ENCODE results near the gene ARPC5. TPM values are rescaled to one million over a fixed set of nuclear protein-coding genes. Genes with fewer than 3 reads are reported as not detected.

The ARPC5 gene
- total and polyA plus RNA-seq, 9 of the 15 experiments (the other 6 are each of a cell fraction or from before 2014, with no cell fraction given): 71.8 to 150 (median 91.6) TPM

GRCh38 chr1:183642166-183642565 is 6.6 kb upstream of the ARPC5 start:
- in situ Hi-C loops (cut with MboI) (no loop called here), intact Hi-C loops (cut with micrococcal nuclease) (no loop called here)
- Histone ChIP-seq H3K36me3 (ENCODE audit: control insufficient read depth, insufficient read depth, low read length) (no peaks in the 10 kb centered on the region), H3K9ac (ENCODE audit: insufficient read depth in 1 of 2, low read depth in 2 of 2, low read length in 2 of 2) (no peak overlapping the region), H2AFZ (ENCODE audit: low read depth, low read length) (no peak overlapping the region), H4K20me1 (replicated peaks; ENCODE audit: control insufficient read depth, insufficient read depth, low read length) (no peaks in the 10 kb centered on the region), H3K79me2 (ENCODE audit: control insufficient read depth, insufficient read depth, low read length) (no peaks in the 10 kb centered on the region), H3K9me1 (ENCODE audit: control insufficient read depth, insufficient read depth, low read length) (no peaks in the 10 kb centered on the region), H3K27me3 (ENCODE audit: control insufficient read depth in 2 of 2, insufficient read depth in 2 of 2, low read length in 2 of 2) (peaks cover 8% of the 10 kb centered on the region in 2 experiments; a peak in 4 of 5 replicates), H3K4me1 (replicated peaks in 1 of 2; ENCODE audit: control insufficient read depth in 2 of 2, insufficient read depth in 2 of 2, low read length in 2 of 2) (peaks cover 0 to 5% of the 10 kb centered on the region in 2 experiments; a peak in 1 of 5 replicates), H3K27ac (ENCODE audit: extremely low read depth, low read depth, low read length) (no peak overlapping the region), H3K4me3 (no peak overlapping the region), H3K9me3 (replicated peaks; ENCODE audit: control insufficient read depth, insufficient read depth, low read depth, low read length) (no peaks in the 10 kb centered on the region), H3K4me2 (ENCODE audit: insufficient read depth, low read length) (no peak overlapping the region)
- ChIA-PET CTCF (ENCODE audit: low intra/inter-chr PET ratio) (no interaction called here), POLR2A (no interaction called here)
- FAIRE-seq: no peak
- 0% methylated on average over 3 of the region's 3 CpGs for WGBS (ENCODE audit: insufficient coverage, low coverage, missing lambda C conversion rate)
- ATAC-seq: no peak
- no peak for DNase-seq (ENCODE audit: extremely low read depth in 1 of 4, low spot score in 3 of 4)
- TF ChIP-seq XRCC4 (IDR thresholded peaks at IDR 0.05; ENCODE audit: extremely low read depth, insufficient read depth, insufficient read length) (no peak), SREBF2 (CRISPR knock-in tag; IDR thresholded peaks at IDR 0.05) (no peak), LEF1 (IDR thresholded peaks at IDR 0.05) (no peak), HNRNPLL (IDR thresholded peaks at IDR 0.05; ENCODE audit: low read depth, low read length, poor library complexity, severe bottlenecking) (no peak), NFE2 (IDR thresholded peaks at IDR 0.05; ENCODE audit: low read depth) (no peak), U2AF1 (optimal IDR thresholded peaks at IDR 0.05; ENCODE audit: low read depth, low read length) (no peak), SMAD1 (IDR thresholded peaks at IDR 0.05; ENCODE audit: low read depth, low read length, partially characterized antibody) (no peak), ZFP1 (CRISPR knock-in tag; IDR thresholded peaks at IDR 0.05) (no peak), TOE1 (IDR thresholded peaks at IDR 0.05; ENCODE audit: borderline replicate concordance) (no peak), TOE1 (CRISPR knock-in tag; IDR thresholded peaks at IDR 0.05; ENCODE audit: borderline replicate concordance, low read depth) (no peak), ZNF609 (CRISPR knock-in tag; IDR thresholded peaks at IDR 0.05; ENCODE audit: borderline replicate concordance) (no peak), GATAD2B (IDR thresholded peaks at IDR 0.05; ENCODE audit: borderline replicate concordance) (no peak), SFPQ (IDR thresholded peaks at IDR 0.05; ENCODE audit: low read depth, low read length) (no peak)
- no TSS peak for BruUV-seq (replicated peaks)

Measured in K562 (cell line).